ENCODE measurements around the gene MICALL1.

The MICALL1 gene

GRCh38 chr22:37870273-37870672 is 35.8 kb upstream of the MICALL1 start:
- Histone ChIP-seq H3K79me2 (ENCODE audit: insufficient read depth, low read depth) (peaks cover 18% of the 10 kb centered on the region; the same call in 1 of the 2 replicates), H3K27me3 (ENCODE audit: insufficient read depth, low read depth) (no peaks in the 10 kb centered on the region), H4K20me1 (ENCODE audit: insufficient read depth) (no peaks in the 10 kb centered on the region), H2AFZ (ENCODE audit: low read depth) (no peak overlapping the region), H3K4me3 (IDR thresholded peaks at IDR 0.05; ENCODE audit: insufficient read depth, low read depth, low read length) (no peak overlapping the region), H3K36me3 (ENCODE audit: insufficient read depth) (peaks cover 5% of the 10 kb centered on the region), H3K9ac (no peak overlapping the region), H3K27ac (no peak overlapping the region), H3K4me2 (no peak overlapping the region), H3K4me1 (ENCODE audit: low read depth, poor library complexity, severe bottlenecking) (no peaks in the 10 kb centered on the region)
- no peak for TF ChIP-seq CTCF (conservative IDR thresholded peaks at IDR 0.05; ENCODE audit: low read depth, low read length)

GRCh38 chr22:37880668-37881440 is 25.2 kb upstream of the MICALL1 start:
- Histone ChIP-seq H3K36me3 (ENCODE audit: insufficient read depth) (peaks cover 14% of the 10 kb centered on the region; the same call in 1 of the 2 replicates), H3K79me2 (ENCODE audit: insufficient read depth, low read depth) (no peaks in the 10 kb centered on the region), H3K27me3 (ENCODE audit: insufficient read depth, low read depth) (no peaks in the 10 kb centered on the region), H3K27ac (no peak overlapping the region), H3K4me3 (IDR thresholded peaks at IDR 0.05; ENCODE audit: insufficient read depth, low read depth, low read length) (no peak overlapping the region), H4K20me1 (ENCODE audit: insufficient read depth) (0 out of 2 replicates have a peak, but pooled peaks cover 5% of the 10 kb centered on the region), H3K4me2 (no peak overlapping the region), H3K9ac (no peak overlapping the region), H2AFZ (ENCODE audit: low read depth) (no peak overlapping the region), H3K4me1 (ENCODE audit: low read depth, poor library complexity, severe bottlenecking) (no peaks in the 10 kb centered on the region)
- no peak for TF ChIP-seq CTCF (conservative IDR thresholded peaks at IDR 0.05; ENCODE audit: low read depth, low read length)

GRCh38 chr22:37884420-37884819 is 21.7 kb upstream of the MICALL1 start:
- H4K20me1 ChIP-seq (ENCODE audit: insufficient read depth) = 0 out of 2 replicates have a peak, but pooled peaks cover 5% of the 10 kb centered on the region
- TF ChIP-seq CTCF (conservative IDR thresholded peaks at IDR 0.05; ENCODE audit: low read depth, low read length) = no peak
- no peak overlapping the region for H2AFZ ChIP-seq (ENCODE audit: low read depth)
- no peaks in the 10 kb centered on the region for H3K27me3 ChIP-seq (ENCODE audit: insufficient read depth, low read depth)
- H3K4me1 ChIP-seq (ENCODE audit: low read depth, poor library complexity, severe bottlenecking) = no peaks in the 10 kb centered on the region
- no peaks in the 10 kb centered on the region for H3K79me2 ChIP-seq (ENCODE audit: insufficient read depth, low read depth)
- H3K4me3 ChIP-seq (IDR thresholded peaks at IDR 0.05; ENCODE audit: insufficient read depth, low read depth, low read length) = no peak overlapping the region
- no peak overlapping the region for H3K4me2 ChIP-seq
- H3K9ac ChIP-seq = no peak overlapping the region
- peaks cover 12% of the 10 kb centered on the region; the same call in 1 of the 2 replicates for H3K36me3 ChIP-seq (ENCODE audit: insufficient read depth)
- no peak overlapping the region for H3K27ac ChIP-seq

- Histone ChIP-seq H3K4me3 (IDR thresholded peaks at IDR 0.05; ENCODE audit: insufficient read depth, low read depth, low read length) (no peak overlapping the region), H3K79me2 (ENCODE audit: insufficient read depth, low read depth) (no peaks in the 10 kb centered on the region), H3K4me1 (ENCODE audit: low read depth, poor library complexity, severe bottlenecking) (no peaks in the 10 kb centered on the region), H4K20me1 (ENCODE audit: insufficient read depth) (0 out of 2 replicates have a peak, but pooled peaks cover 5% of the 10 kb centered on the region), H3K4me2 (no peak overlapping the region), H2AFZ (ENCODE audit: low read depth) (no peak overlapping the region), H3K27ac (no peak overlapping the region), H3K36me3 (ENCODE audit: insufficient read depth) (peaks cover 4% of the 10 kb centered on the region; the same call in 1 of the 2 replicates), H3K27me3 (ENCODE audit: insufficient read depth, low read depth) (no peaks in the 10 kb centered on the region), H3K9ac (no peak overlapping the region)
- no peak for TF ChIP-seq CTCF (conservative IDR thresholded peaks at IDR 0.05; ENCODE audit: low read depth, low read length)
Observed at GRCh38 chr22:37887584-37888378, 18.3 kb upstream of the MICALL1 start.

All from KMS-11 (cell line).